ENCODE data around the gene PIK3R3. TPM values are rescaled to one million over a fixed set of nuclear protein-coding genes. Genes with fewer than 3 reads are reported as not detected.

The PIK3R3 gene
- total and polyA plus RNA-seq, 9 donors: 3.6 to 20.3 (median 10.7) TPM

GRCh38 chr1:46159516-46159915 is 27.1 kb upstream of the PIK3R3 start:
- DNase-seq: no peak
- no peak overlapping the region for H3K4me3 ChIP-seq
- TF ChIP-seq CTCF (IDR thresholded peaks at IDR 0.05) (no peak), POLR2A (IDR thresholded peaks at IDR 0.05) (no peak), EP300 (IDR thresholded peaks at IDR 0.05) (no peak)
- H3K9me3 ChIP-seq: no peaks in the 10 kb centered on the region
- H3K27me3 ChIP-seq: no peaks in the 10 kb centered on the region
- no peak overlapping the region for H3K27ac ChIP-seq
- intact Hi-C loops (cut with DNase I): no loop called here
- 42 to 65% (median 47%) methylated on average over 3 of the region's 3 CpGs for WGBS, 3 donors
- no peaks in the 10 kb centered on the region for H3K36me3 ChIP-seq
- no peaks in the 10 kb centered on the region for H3K4me1 ChIP-seq (ENCODE audit: insufficient read depth)

DNA sequence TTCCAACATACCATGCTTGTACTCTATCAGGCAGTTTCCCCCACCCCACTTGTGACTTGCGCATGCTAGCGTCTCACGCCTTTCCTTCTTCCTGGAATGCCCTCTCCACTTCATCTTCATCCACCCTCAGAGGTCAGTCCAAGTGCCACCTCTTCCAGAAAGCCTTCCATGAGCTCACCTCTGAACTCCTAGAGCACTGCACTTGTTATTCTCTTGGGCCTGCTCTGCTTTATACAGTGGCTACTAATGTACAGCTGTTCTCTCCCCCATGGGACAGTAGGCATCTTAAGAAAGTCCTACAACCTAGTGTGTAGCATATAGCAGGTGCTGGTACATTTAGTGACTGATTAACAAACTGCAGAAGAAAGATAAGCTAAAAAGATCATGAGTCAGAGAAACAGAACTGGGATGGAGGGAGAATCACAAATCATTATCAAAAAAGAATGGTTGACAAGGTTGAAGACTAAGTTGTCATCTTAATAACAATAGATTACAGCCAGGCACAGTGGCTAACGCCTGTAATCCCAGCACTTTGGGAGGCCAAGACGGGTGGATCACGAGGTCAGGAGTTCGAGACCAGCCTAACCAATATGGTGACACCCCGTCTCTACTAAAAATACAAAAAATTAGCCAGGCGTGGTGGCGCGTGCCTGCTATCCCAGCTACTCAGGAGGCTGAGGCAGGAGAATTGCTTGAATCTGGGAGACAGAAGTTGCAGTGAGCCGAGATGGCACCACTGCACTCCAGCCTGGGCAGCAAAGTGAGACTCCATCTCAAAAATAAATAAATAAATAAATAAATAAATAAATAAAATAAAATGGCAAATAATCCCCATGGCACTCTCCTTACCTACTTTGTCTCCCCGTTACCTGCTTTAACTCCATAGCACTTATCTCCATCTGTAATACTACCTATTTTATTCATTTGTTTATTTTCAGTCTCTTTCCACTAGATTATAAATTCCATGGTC is 26.2 kb upstream of the PIK3R3 start:
- no peaks in the 10 kb centered on the region for H3K36me3 ChIP-seq
- no peak overlapping the region for H3K27ac ChIP-seq
- intact Hi-C loops (cut with DNase I): no loop called here
- H3K4me1 ChIP-seq (ENCODE audit: insufficient read depth): no peaks in the 10 kb centered on the region
- no peak for TF ChIP-seq POLR2A (IDR thresholded peaks at IDR 0.05)
- H3K4me3 ChIP-seq: no peak overlapping the region
- no peaks in the 10 kb centered on the region for H3K9me3 ChIP-seq
- no peaks in the 10 kb centered on the region for H3K27me3 ChIP-seq
- no peak for DNase-seq
- 88 to 94% (median 92%) methylated on average over 13 of the region's 13 CpGs for WGBS, 3 donors

GRCh38 chr1:46157916-46158311 is 25.5 kb upstream of the PIK3R3 start:
- Histone ChIP-seq H3K27me3 (no peaks in the 10 kb centered on the region), H3K27ac (no peak overlapping the region), H3K4me1 (ENCODE audit: insufficient read depth) (no peaks in the 10 kb centered on the region), H3K9me3 (no peaks in the 10 kb centered on the region), H3K4me3 (no peak overlapping the region), H3K36me3 (no peaks in the 10 kb centered on the region)
- intact Hi-C loops (cut with DNase I): no loop called here
- no peak for DNase-seq
- WGBS, 3 donors: 82 to 85% (median 84%) methylated on average over 1 of the region's 1 CpG
- TF ChIP-seq CTCF (IDR thresholded peaks at IDR 0.05): no peak
- TF ChIP-seq POLR2A (IDR thresholded peaks at IDR 0.05): no peak
- TF ChIP-seq EP300 (IDR thresholded peaks at IDR 0.05): no peak

DNA sequence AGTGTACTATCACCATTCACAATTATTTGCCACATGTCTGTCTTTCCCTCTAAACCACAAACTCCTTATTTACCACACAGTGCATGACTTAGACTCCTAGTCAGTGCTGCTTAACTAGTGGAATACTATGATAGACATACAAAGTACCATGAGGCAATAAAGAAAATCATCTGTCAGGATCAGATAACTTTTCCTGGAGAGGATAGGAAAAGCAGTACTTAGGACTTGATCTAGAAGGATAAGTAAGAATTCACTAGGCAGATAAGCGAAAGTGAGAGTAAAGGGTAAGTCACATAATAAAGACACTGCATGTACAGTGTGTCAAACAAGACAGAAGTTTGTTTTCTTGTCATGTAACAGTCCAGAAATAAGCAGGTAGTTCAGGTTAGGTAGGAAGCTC is 21.3 kb upstream of the PIK3R3 start:
- intact Hi-C loops (cut with DNase I): no loop called here
- WGBS, 3 donors: 93 to 100% (median 99%) methylated on average over 1 of the region's 1 CpG
- H3K4me1 ChIP-seq (ENCODE audit: insufficient read depth): no peaks in the 10 kb centered on the region
- DNase-seq: no peak
- TF ChIP-seq CTCF (IDR thresholded peaks at IDR 0.05): no peak
- TF ChIP-seq POLR2A (IDR thresholded peaks at IDR 0.05): no peak
- no peak for TF ChIP-seq EP300 (IDR thresholded peaks at IDR 0.05)
- H3K36me3 ChIP-seq: no peaks in the 10 kb centered on the region
- H3K9me3 ChIP-seq: no peaks in the 10 kb centered on the region
- no peak overlapping the region for H3K27ac ChIP-seq
- no peaks in the 10 kb centered on the region for H3K27me3 ChIP-seq
- no peak overlapping the region for H3K4me3 ChIP-seq

- H3K36me3 ChIP-seq: no peaks in the 10 kb centered on the region
- no peak overlapping the region for H3K4me3 ChIP-seq
- no peak for DNase-seq
- H3K9me3 ChIP-seq: no peaks in the 10 kb centered on the region
- TF ChIP-seq CTCF (IDR thresholded peaks at IDR 0.05) (no peak), POLR2A (IDR thresholded peaks at IDR 0.05) (no peak), EP300 (IDR thresholded peaks at IDR 0.05) (no peak)
- no peaks in the 10 kb centered on the region for H3K27me3 ChIP-seq
- H3K4me1 ChIP-seq (ENCODE audit: insufficient read depth): no peaks in the 10 kb centered on the region
- intact Hi-C loops (cut with DNase I): no loop called here
- 95 to 100% (median 97%) methylated on average over 1 of the region's 1 CpG for WGBS, 3 donors
- H3K27ac ChIP-seq: no peak overlapping the region
Observed at GRCh38 chr1:46153228-46153627, 20.8 kb upstream of the PIK3R3 start.

All from ovary (tissue), 9 donors.